AG10803 (cell line): ENCODE data around the gene AGAP1.

Experiments
- DNase-seq: peaks from one replicate; pipeline ENCODE4 v3.0.0; 2010; ENCODE audit warnings: low read depth
- H3K4me3 ChIP-seq: 2 replicates; pipeline ENCODE4 v1.5.1; 2011; ENCODE audit warnings: mild to moderate bottlenecking, low read length, control low read depth
- TF ChIP-seq, protein P1 (sequence below): conservative IDR thresholded peaks from 2 replicates; pipeline ENCODE4 v1.5.1; 2011; ENCODE audit warnings: mild to moderate bottlenecking, low read length, control low read depth, inconsistent platforms

AGAP1 gene

DNA sequence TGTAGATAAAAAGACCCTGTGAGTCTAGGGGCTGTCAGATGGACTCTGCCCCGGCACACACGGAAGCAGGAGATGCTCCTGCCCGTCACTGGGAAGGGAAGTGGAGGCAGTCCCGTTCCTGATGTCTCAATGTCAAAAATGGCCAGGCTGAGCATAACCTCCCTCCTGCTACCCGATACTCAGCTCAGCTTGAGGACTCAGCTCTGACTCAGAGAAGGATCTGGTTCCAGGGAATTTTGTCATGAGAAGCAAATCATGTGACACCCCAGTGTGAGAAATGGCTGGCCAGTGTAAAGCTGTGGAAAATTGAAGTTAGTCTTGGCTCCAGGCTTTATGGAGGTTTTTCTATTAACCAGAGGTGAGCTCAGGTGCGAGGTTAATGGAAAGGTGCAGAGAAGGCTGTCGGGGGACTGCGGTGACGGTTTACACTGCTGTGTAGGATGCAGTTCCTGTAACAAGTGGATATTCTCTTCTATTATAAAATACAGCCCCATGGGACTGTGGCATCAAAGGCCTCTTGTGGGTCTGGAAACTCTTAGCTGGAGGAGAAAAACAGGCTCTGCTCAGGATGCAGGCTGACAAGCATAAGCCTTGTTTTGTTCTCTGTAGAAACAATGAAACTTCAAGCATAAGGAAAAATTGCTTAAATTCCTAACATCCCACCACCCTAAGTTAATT is 24.7 kb upstream of the AGAP1 start:
- peak; percentile 82 for DNase-seq
- TF ChIP-seq, protein P1, sequence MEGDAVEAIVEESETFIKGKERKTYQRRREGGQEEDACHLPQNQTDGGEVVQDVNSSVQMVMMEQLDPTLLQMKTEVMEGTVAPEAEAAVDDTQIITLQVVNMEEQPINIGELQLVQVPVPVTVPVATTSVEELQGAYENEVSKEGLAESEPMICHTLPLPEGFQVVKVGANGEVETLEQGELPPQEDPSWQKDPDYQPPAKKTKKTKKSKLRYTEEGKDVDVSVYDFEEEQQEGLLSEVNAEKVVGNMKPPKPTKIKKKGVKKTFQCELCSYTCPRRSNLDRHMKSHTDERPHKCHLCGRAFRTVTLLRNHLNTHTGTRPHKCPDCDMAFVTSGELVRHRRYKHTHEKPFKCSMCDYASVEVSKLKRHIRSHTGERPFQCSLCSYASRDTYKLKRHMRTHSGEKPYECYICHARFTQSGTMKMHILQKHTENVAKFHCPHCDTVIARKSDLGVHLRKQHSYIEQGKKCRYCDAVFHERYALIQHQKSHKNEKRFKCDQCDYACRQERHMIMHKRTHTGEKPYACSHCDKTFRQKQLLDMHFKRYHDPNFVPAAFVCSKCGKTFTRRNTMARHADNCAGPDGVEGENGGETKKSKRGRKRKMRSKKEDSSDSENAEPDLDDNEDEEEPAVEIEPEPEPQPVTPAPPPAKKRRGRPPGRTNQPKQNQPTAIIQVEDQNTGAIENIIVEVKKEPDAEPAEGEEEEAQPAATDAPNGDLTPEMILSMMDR: 0 out of 2 replicates have a peak, but pooled peaks have one; percentile 0
- H3K4me3 ChIP-seq: peak overlapping the region; percentile 39

DNA sequence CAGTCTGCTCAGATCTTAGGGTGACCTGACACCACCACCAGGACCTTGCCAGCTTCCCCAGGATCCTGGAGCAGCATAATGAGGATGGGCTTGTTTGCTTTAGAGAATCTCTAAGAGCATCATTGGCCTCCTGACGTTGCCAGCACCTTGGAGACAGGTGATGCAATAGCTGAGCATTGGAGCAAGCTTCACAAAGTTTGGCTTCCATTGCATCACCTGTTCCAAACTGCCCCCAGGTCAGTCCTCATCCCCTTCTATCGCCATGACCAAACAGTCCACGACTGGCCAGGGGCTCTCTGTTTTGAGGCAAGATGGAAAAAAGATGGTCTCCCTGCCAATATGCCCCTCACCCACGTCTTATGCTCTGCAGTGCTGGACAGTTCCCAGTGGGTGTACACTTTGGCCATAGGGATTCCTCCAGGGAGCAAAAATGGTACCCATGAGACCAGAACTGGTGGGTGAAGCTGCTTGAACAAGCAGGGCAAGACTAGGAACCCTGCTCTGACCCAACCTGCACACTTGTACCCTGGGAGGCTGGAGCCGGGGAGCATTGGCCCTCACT is 22.6 kb upstream of the AGAP1 start:
- TF ChIP-seq, protein P1: no peak
- no peak overlapping the region for H3K4me3 ChIP-seq
- DNase-seq: no peak

DNA sequence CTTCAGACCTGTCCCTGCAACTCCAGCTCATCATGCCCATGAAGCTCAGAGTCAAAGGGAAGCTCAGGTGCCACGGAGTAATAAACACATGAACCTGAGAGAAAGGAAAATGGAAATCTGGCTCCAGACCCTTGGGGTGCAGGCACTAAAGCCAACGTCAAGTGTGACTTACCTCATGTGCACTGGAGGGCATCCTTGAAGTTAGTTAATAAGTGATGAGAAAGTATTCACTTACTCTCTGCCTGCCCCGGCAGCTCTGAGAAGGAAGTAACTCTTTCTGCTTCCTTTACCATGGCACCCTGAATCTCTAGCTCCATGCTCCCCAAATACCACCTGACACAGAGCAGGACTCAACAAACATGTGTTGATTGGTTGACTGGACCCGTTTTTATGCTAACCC is 21.4 kb upstream of the AGAP1 start:
- TF ChIP-seq, protein P1: no peak
- no peak overlapping the region for H3K4me3 ChIP-seq
- no peak for DNase-seq

DNA sequence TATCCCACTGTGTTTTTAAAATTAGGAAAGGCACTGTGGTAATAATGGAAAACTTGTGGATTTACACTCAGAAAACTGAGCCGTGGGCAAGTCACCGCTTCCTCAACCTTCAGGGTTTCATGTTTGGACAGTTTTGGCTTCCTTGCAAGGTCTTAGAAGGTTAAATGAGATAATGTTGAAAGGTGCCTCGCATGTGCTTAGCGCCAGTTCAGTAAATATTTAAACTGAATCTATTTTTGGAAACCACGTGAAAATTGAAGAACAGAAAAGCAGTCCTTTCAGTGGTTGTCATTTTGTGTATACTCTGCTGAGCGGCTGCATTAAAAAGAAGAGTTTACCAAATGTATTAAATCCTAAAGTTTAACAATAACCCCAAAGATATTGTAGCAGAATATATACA is 15.2 kb upstream of the AGAP1 start:
- no peak for DNase-seq
- H3K4me3 ChIP-seq: no peak overlapping the region
- TF ChIP-seq, protein P1: no peak

DNA sequence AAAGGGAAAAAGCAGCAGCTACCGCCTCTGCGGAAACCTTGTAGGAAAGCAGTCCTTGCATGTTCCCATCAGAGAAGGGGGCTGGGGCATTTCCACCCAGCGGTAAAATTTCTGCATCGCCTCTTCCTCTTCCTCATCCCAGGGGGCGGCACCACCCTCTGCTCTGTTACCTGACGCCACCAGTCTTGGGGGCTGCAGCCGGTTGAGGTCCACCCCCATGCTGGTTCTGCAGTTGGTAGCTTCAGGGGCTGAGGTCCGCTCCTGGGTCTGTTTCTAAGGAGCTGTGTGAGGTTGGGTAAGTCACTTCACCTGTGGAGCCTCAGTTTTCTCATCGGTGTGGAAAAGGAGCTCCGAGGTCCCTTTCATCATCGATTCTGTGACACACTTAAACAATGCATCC is 14.2 kb upstream of the AGAP1 start:
- TF ChIP-seq, protein P1: no peak
- no peak overlapping the region for H3K4me3 ChIP-seq
- no peak for DNase-seq

DNA sequence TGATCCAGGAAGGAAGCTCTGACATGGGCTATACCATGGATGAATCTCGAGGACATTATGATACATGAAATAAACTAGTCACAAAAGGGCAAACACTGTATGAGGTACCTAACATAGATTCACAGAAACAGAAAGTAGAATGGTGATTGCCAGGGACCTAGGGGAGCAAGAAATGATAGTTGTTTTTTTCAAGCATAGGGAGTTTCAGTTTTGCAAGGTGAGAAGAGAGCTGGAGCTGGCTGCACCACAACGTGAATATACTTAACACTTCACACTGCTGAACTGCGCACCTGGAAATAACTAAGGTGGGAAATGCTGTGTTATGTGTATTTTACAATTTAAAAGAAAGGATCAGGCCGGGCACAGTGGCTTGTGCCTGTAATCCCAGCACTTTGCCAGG is 13.2 kb upstream of the AGAP1 start:
- TF ChIP-seq, protein P1: no peak
- no peak overlapping the region for H3K4me3 ChIP-seq
- DNase-seq: no peak

DNA sequence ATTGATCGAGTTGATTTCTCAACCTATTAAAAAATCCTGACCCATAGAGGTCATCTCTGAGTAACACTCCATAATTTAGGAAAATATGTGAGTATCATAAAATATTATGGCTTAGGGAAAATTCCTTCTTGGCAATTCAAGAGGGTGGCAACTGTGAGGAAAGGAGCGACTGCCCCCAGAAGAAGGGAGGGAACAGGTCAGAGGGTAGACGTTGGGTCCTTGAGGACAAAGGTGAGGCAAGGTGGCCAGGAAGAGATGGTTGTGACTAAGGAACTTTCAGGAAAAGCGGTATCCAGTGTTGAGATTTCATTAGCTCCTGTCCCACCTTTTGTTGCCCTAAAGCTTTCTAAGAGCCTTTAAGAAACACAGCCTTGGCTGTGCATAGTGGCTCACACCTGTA is 10.5 kb upstream of the AGAP1 start:
- DNase-seq: no peak
- TF ChIP-seq, protein P1: no peak

More for the DNA sequence above, 10.5 kb upstream of the AGAP1 start:
- no peak overlapping the region for H3K4me3 ChIP-seq
